GM19043 (cell line): ENCODE data around the gene HNF1A.

Experiments
- ATAC-seq: cut with Tn5 transposase; IDR thresholded peaks from one replicate; pipeline ENCODE4 v1.9.1; 2021; ENCODE audit warnings: low read depth; ENCODE audit not compliant: unreplicated experiment

The HNF1A gene

GRCh38 chr12:120988234-120988633 lies 9.9 kb downstream of the HNF1A start:
- no peak for ATAC-seq

- no peak for ATAC-seq
These were observed 10.3 kb downstream of the HNF1A start for GRCh38 chr12:120988658-120989057.

DNA sequence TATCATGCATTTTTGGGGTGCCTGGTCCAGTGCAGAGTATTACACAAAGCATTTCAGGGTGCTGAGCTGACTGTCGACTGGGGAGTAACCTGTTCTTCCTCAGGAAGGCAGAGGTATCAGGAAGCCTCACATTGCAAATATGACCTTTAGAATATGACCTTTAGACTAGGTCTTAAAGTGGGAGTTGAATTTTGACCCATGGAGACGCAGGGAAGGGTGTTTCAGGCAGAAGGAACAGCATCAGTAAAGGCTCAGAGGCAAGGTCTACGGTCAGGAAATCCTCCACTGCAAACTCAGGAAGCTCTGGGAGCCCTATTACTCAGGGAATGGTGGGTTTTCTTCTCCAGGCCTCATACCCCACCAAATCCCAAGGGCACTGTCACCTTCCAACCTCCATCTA lies 11.3 kb downstream of the HNF1A start:
- ATAC-seq, result no peak

DNA sequence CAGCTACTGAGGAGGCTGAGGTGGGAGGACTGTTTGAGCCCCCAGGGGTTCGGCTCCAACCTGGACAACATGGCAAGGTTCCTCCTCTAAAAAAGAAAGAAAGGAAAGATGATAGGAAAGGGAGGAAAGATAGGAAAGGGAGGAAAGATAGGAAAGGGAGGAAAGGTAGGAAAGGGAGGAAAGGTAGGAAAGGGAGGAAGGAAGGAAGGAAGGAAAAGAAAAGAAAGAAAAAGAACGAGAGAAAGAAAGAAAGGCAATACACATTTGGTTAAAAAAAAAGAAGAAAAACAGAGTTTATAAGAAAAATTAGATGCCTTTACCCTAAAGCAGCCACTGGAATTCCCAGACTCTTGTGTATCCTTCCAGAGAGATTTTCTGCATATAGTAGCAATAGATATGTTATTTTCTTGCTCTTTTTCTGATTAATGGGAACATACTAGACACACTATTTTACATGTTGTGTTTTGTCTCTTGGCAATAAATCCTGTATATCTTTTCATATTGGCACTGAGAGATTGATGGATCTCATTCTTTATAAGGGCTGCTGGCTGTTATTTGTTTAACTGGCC lies 12.2 kb downstream of the HNF1A start:
- no peak for ATAC-seq

GRCh38 chr12:120991965-120992364 lies 13.6 kb downstream of the HNF1A start:
- no peak for ATAC-seq

DNA sequence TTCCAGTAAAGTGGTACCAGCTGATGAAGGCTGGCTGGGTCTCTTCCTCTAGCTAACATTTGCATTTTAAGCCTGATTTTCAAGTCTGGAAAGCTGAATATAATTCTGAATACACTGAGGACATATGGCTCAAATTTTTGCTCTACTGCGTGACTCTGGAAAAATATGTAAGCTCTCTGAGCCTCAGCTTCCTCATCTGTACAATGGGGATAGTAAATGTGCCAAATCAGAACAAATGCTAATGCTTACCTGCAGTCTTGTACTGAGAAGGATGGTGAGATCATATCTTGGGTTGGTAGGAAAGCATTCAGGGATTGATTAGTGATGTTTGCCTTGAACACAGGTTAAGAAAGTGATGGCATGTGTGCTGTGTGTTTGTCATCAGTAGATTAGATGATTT lies 14.6 kb downstream of the HNF1A start:
- ATAC-seq, result no peak

- ATAC-seq, result no peak
These were observed 15.2 kb downstream of the HNF1A start for GRCh38 chr12:120993496-120993895.

GRCh38 chr12:120994059-120994458 lies 15.7 kb downstream of the HNF1A start:
- no peak for ATAC-seq

DNA sequence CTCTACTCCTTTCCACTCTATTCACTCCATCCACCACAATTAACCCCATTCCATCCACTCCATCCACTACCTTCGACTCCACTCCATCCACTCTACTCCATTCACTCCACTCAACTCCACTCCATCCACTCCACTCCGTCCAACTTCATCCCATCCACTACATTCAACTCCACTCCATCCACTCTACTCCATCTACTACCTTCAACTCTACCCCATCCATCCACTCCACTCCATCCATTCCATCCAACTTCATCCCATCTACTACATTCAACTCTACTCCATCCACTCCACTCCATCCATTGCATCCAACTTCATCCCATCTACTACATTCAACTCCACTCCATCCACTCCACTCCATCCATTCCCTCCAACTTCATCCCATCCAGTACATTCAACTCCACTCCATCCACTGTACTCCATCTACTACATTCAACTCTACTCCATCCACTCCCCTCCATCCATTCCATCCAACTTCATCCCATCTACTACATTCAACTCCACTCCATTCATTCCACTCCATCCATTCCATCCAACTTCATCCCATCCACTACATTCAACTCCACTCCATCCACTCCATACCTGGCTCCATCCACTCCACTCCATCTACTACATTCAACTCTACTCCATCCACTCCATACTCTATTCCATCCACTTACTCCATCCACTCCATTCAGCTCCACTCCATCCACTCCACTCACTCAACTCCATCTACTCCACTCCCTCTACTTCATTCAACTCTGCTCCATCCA lies 16.4 kb downstream of the HNF1A start:
- ATAC-seq, result no peak

GRCh38 chr12:120996133-120996746 lies 17.9 kb downstream of the HNF1A start:
- ATAC-seq, result no peak

DNA sequence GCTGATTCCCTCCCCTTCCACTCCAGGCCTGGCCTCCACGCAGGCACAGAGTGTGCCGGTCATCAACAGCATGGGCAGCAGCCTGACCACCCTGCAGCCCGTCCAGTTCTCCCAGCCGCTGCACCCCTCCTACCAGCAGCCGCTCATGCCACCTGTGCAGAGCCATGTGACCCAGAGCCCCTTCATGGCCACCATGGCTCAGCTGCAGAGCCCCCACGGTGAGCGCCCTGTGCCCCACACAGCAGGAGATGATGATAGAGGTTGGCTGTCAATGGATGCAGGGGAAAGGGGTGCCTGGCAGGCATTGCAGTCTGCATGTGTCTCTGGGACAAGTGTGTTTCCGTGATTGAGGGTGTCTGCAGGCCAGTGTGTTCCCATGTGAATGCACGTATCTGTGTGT lies 19.1 kb downstream of the HNF1A start:
- no peak for ATAC-seq

DNA sequence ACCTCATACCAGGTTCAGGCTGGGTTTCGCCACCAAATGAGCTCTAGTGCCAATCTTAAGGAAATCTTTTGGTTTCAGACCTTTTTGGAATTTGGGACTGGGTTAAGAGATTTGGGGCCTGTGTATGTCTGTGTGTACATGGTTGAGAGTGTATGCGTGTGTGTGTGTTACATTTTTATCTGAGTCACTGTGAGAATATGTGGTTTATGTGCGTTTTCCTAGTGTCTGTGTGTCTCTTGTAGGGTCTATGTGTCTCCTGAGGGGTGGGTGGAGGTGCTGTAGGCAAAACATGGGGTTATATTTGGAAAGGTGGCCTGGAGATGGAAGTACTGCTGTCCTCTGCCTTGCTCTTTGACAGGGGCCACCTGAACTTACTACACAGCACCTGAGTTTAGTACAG lies 20.1 kb downstream of the HNF1A start:
- no peak for ATAC-seq

GRCh38 chr12:120999191-121000120 lies 21.1 kb downstream of the HNF1A start:
- ATAC-seq, result no peak

GRCh38 chr12:121000530-121000929 lies 22.2 kb downstream of the HNF1A start:
- ATAC-seq, result no peak

GRCh38 chr12:121001060-121001459 lies 22.7 kb downstream of the HNF1A start:
- no peak for ATAC-seq

DNA sequence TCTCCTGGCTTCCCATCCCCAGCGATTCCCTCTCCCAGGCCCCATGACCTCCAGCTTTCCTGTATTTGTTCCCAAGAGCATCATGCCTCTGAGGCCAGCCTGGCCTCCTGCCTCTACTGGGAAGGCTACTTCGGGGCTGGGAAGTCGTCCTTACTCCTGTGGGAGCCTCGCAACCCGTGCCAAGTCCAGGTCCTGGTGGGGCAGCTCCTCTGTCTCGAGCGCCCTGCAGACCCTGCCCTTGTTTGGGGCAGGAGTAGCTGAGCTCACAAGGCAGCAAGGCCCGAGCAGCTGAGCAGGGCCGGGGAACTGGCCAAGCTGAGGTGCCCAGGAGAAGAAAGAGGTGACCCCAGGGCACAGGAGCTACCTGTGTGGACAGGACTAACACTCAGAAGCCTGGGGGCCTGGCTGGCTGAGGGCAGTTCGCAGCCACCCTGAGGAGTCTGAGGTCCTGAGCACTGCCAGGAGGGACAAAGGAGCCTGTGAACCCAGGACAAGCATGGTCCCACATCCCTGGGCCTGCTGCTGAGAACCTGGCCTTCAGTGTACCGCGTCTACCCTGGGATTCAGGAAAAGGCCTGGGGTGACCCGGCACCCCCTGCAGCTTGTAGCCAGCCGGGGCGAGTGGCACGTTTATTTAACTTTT lies 23.6 kb downstream of the HNF1A start:
- no peak for ATAC-seq

DNA sequence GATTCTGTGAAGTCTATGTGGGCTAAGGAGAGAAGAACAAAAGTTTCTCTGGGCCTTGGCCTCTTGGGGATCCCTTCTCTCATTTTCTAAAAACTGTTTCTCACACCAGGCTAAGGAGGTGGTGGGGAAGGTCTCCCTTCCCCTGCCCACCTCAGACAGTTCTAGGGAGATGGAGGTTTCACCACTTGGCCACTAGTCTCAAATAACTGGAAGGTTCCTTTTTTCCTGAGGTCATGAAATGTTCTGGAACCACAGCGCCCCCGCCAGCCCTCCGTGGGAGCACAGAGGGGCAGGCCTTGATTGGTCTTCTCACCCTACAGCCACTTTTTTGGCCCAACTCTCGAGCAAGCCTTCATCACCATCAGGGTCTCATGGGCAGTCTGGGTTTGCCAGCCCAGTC lies 25.3 kb downstream of the HNF1A start:
- ATAC-seq, result no peak

- no peak for ATAC-seq
These were observed 26.0 kb downstream of the HNF1A start for GRCh38 chr12:121004253-121004815.

DNA sequence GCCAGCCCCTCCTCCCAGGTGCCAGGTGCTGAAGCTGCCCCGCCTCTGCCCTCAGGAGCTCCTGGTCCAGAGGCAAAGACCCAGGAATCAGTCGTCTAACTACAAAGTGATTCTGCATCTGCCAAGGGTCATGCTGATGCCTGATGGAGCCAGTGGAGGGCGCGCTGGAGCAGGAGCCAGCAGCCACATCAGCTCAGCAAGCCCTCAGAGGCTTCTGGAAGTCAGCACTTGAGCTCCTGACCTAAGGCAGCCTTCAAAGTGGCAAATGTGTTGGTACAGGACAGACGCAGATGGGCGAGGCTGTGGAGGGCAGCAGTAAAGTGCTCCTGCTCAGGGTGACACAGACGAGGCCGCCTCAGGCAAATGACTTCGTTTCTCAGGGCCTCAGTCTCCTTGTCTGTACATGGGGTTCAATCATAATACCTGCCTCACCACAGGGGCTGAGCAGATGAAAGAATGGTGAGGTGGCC lies 27.0 kb downstream of the HNF1A start:
- no peak for ATAC-seq
